ENCODE results near the gene PDZRN3.

Gene PDZRN3

GRCh38 chr3:73449774-73450173 is 175.0 kb downstream of the PDZRN3 start:
- no peak overlapping the region for H3K27ac ChIP-seq (ENCODE audit: low read length)
- H3K4me1 ChIP-seq (ENCODE audit: control insufficient read depth in 1 of 2, insufficient read depth in 2 of 2, low read length in 2 of 2) = peaks cover 4 to 25% of the 10 kb centered on the region in 2 donors
- no peaks in the 10 kb centered on the region for H3K9me3 ChIP-seq (ENCODE audit: control insufficient read depth in 1 of 2, low read length in 2 of 2)
- no peak overlapping the region for H3K4me3 ChIP-seq (ENCODE audit: low read depth in 1 of 2, low read length in 2 of 2)
- no peaks in the 10 kb centered on the region for H3K27me3 ChIP-seq (ENCODE audit: low read depth, low read length)
- H3K36me3 ChIP-seq (ENCODE audit: control insufficient read depth in 1 of 2, insufficient read depth in 2 of 2, low read length in 2 of 2) = no peaks in the 10 kb centered on the region

- H3K4me3 ChIP-seq (ENCODE audit: low read depth in 1 of 2, low read length in 2 of 2) = no peak overlapping the region
- H3K27ac ChIP-seq (ENCODE audit: low read length) = no peak overlapping the region
- peaks cover 4 to 21% of the 10 kb centered on the region in 2 donors for H3K4me1 ChIP-seq (ENCODE audit: control insufficient read depth in 1 of 2, insufficient read depth in 2 of 2, low read length in 2 of 2)
Observed at GRCh38 chr3:73448761-73449301, 175.9 kb downstream of the PDZRN3 start.

GRCh38 chr3:73448041-73448440 is 176.7 kb downstream of the PDZRN3 start:
- H3K27me3 ChIP-seq (ENCODE audit: low read depth, low read length) = no peaks in the 10 kb centered on the region
- H3K4me1 ChIP-seq (ENCODE audit: control insufficient read depth in 1 of 2, insufficient read depth in 2 of 2, low read length in 2 of 2) = peaks cover 4 to 18% of the 10 kb centered on the region in 2 donors
- H3K9me3 ChIP-seq (ENCODE audit: control insufficient read depth in 1 of 2, low read length in 2 of 2) = no peaks in the 10 kb centered on the region
- H3K27ac ChIP-seq (ENCODE audit: low read length) = no peak overlapping the region
- no peaks in the 10 kb centered on the region for H3K36me3 ChIP-seq (ENCODE audit: control insufficient read depth in 1 of 2, insufficient read depth in 2 of 2, low read length in 2 of 2)
- no peak overlapping the region for H3K4me3 ChIP-seq (ENCODE audit: low read depth in 1 of 2, low read length in 2 of 2)

More at GRCh38 chr3:73448761-73449301, 175.9 kb downstream of the PDZRN3 start:
- no peaks in the 10 kb centered on the region for H3K27me3 ChIP-seq (ENCODE audit: low read depth, low read length)
- no peaks in the 10 kb centered on the region for H3K9me3 ChIP-seq (ENCODE audit: control insufficient read depth in 1 of 2, low read length in 2 of 2)
- H3K36me3 ChIP-seq (ENCODE audit: control insufficient read depth in 1 of 2, insufficient read depth in 2 of 2, low read length in 2 of 2) = no peaks in the 10 kb centered on the region

GRCh38 chr3:73447111-73447510 is 177.6 kb downstream of the PDZRN3 start:
- Histone ChIP-seq H3K36me3 (ENCODE audit: control insufficient read depth in 1 of 2, insufficient read depth in 2 of 2, low read length in 2 of 2) (no peaks in the 10 kb centered on the region), H3K9me3 (ENCODE audit: control insufficient read depth in 1 of 2, low read length in 2 of 2) (no peaks in the 10 kb centered on the region), H3K27ac (ENCODE audit: low read length) (no peak overlapping the region), H3K27me3 (ENCODE audit: low read depth, low read length) (no peaks in the 10 kb centered on the region), H3K4me1 (ENCODE audit: control insufficient read depth in 1 of 2, insufficient read depth in 2 of 2, low read length in 2 of 2) (peaks cover 4 to 18% of the 10 kb centered on the region in 2 donors), H3K4me3 (ENCODE audit: low read depth in 1 of 2, low read length in 2 of 2) (no peak overlapping the region)

GRCh38 chr3:73446467-73447110 is 178.2 kb downstream of the PDZRN3 start:
- peaks cover 4 to 18% of the 10 kb centered on the region in 2 donors for H3K4me1 ChIP-seq (ENCODE audit: control insufficient read depth in 1 of 2, insufficient read depth in 2 of 2, low read length in 2 of 2)
- no peaks in the 10 kb centered on the region for H3K9me3 ChIP-seq (ENCODE audit: control insufficient read depth in 1 of 2, low read length in 2 of 2)
- H3K27me3 ChIP-seq (ENCODE audit: low read depth, low read length) = no peaks in the 10 kb centered on the region
- no peak overlapping the region for H3K27ac ChIP-seq (ENCODE audit: low read length)
- H3K36me3 ChIP-seq (ENCODE audit: control insufficient read depth in 1 of 2, insufficient read depth in 2 of 2, low read length in 2 of 2) = no peaks in the 10 kb centered on the region
- H3K4me3 ChIP-seq (ENCODE audit: low read depth in 1 of 2, low read length in 2 of 2) = no peak overlapping the region

- peaks cover 0 to 12% of the 10 kb centered on the region in 2 donors for H3K4me1 ChIP-seq (ENCODE audit: control insufficient read depth in 1 of 2, insufficient read depth in 2 of 2, low read length in 2 of 2)
- no peak overlapping the region for H3K27ac ChIP-seq (ENCODE audit: low read length)
- no peaks in the 10 kb centered on the region for H3K9me3 ChIP-seq (ENCODE audit: control insufficient read depth in 1 of 2, low read length in 2 of 2)
- no peak overlapping the region for H3K4me3 ChIP-seq (ENCODE audit: low read depth in 1 of 2, low read length in 2 of 2)
- no peaks in the 10 kb centered on the region for H3K27me3 ChIP-seq (ENCODE audit: low read depth, low read length)
- H3K36me3 ChIP-seq (ENCODE audit: control insufficient read depth in 1 of 2, insufficient read depth in 2 of 2, low read length in 2 of 2) = no peaks in the 10 kb centered on the region
Observed at GRCh38 chr3:73442886-73443285, 181.9 kb downstream of the PDZRN3 start.

GRCh38 chr3:73442152-73442551 is 182.6 kb downstream of the PDZRN3 start:
- no peaks in the 10 kb centered on the region for H3K9me3 ChIP-seq (ENCODE audit: control insufficient read depth in 1 of 2, low read length in 2 of 2)
- no peak overlapping the region for H3K4me3 ChIP-seq (ENCODE audit: low read depth in 1 of 2, low read length in 2 of 2)
- H3K27me3 ChIP-seq (ENCODE audit: low read depth, low read length) = no peaks in the 10 kb centered on the region
- peaks cover 0 to 16% of the 10 kb centered on the region in 2 donors for H3K4me1 ChIP-seq (ENCODE audit: control insufficient read depth in 1 of 2, insufficient read depth in 2 of 2, low read length in 2 of 2)
- H3K36me3 ChIP-seq (ENCODE audit: control insufficient read depth in 1 of 2, insufficient read depth in 2 of 2, low read length in 2 of 2) = no peaks in the 10 kb centered on the region
- no peak overlapping the region for H3K27ac ChIP-seq (ENCODE audit: low read length)

- Histone ChIP-seq H3K9me3 (ENCODE audit: control insufficient read depth in 1 of 2, low read length in 2 of 2) (no peaks in the 10 kb centered on the region), H3K27me3 (ENCODE audit: low read depth, low read length) (no peaks in the 10 kb centered on the region), H3K4me1 (ENCODE audit: control insufficient read depth in 1 of 2, insufficient read depth in 2 of 2, low read length in 2 of 2) (peaks cover 0 to 37% of the 10 kb centered on the region in 2 donors), H3K36me3 (ENCODE audit: control insufficient read depth in 1 of 2, insufficient read depth in 2 of 2, low read length in 2 of 2) (no peaks in the 10 kb centered on the region), H3K27ac (ENCODE audit: low read length) (peak overlapping the region; percentile 17), H3K4me3 (ENCODE audit: low read depth in 1 of 2, low read length in 2 of 2) (no peak overlapping the region)
Observed at GRCh38 chr3:73437828-73438227, 186.9 kb downstream of the PDZRN3 start.

- Histone ChIP-seq H3K36me3 (ENCODE audit: control insufficient read depth in 1 of 2, insufficient read depth in 2 of 2, low read length in 2 of 2) (no peaks in the 10 kb centered on the region), H3K9me3 (ENCODE audit: control insufficient read depth in 1 of 2, low read length in 2 of 2) (no peaks in the 10 kb centered on the region), H3K27ac (ENCODE audit: low read length) (no peak overlapping the region), H3K27me3 (ENCODE audit: low read depth, low read length) (no peaks in the 10 kb centered on the region), H3K4me1 (ENCODE audit: control insufficient read depth in 1 of 2, insufficient read depth in 2 of 2, low read length in 2 of 2) (peaks cover 0 to 56% of the 10 kb centered on the region in 2 donors), H3K4me3 (ENCODE audit: low read depth in 1 of 2, low read length in 2 of 2) (no peak overlapping the region)
Observed at GRCh38 chr3:73435055-73435454, 189.7 kb downstream of the PDZRN3 start.

GRCh38 chr3:73433687-73434086 is 191.1 kb downstream of the PDZRN3 start:
- peak overlapping the region in 1 of 2 donors; percentile 57 for H3K4me3 ChIP-seq (ENCODE audit: low read depth in 1 of 2, low read length in 2 of 2)
- peaks cover 0 to 63% of the 10 kb centered on the region in 2 donors for H3K4me1 ChIP-seq (ENCODE audit: control insufficient read depth in 1 of 2, insufficient read depth in 2 of 2, low read length in 2 of 2)
- H3K27me3 ChIP-seq (ENCODE audit: low read depth, low read length) = no peaks in the 10 kb centered on the region
- H3K27ac ChIP-seq (ENCODE audit: low read length) = no peak overlapping the region
- H3K36me3 ChIP-seq (ENCODE audit: control insufficient read depth in 1 of 2, insufficient read depth in 2 of 2, low read length in 2 of 2) = no peaks in the 10 kb centered on the region
- no peaks in the 10 kb centered on the region for H3K9me3 ChIP-seq (ENCODE audit: control insufficient read depth in 1 of 2, low read length in 2 of 2)

GRCh38 chr3:73433079-73433478 is 191.7 kb downstream of the PDZRN3 start:
- Histone ChIP-seq H3K27ac (ENCODE audit: low read length) (no peak overlapping the region), H3K4me3 (ENCODE audit: low read depth in 1 of 2, low read length in 2 of 2) (peak overlapping the region in 1 of 2 donors; percentile 57), H3K27me3 (ENCODE audit: low read depth, low read length) (no peaks in the 10 kb centered on the region)

GRCh38 chr3:73432706-73433032 is 192.1 kb downstream of the PDZRN3 start:
- Histone ChIP-seq H3K9me3 (ENCODE audit: control insufficient read depth in 1 of 2, low read length in 2 of 2) (no peaks in the 10 kb centered on the region), H3K4me3 (ENCODE audit: low read depth in 1 of 2, low read length in 2 of 2) (peak overlapping the region in 1 of 2 donors; percentile 57), H3K27ac (ENCODE audit: low read length) (no peak overlapping the region), H3K27me3 (ENCODE audit: low read depth, low read length) (no peaks in the 10 kb centered on the region), H3K4me1 (ENCODE audit: control insufficient read depth in 1 of 2, insufficient read depth in 2 of 2, low read length in 2 of 2) (peaks cover 0 to 61% of the 10 kb centered on the region in 2 donors), H3K36me3 (ENCODE audit: control insufficient read depth in 1 of 2, insufficient read depth in 2 of 2, low read length in 2 of 2) (no peaks in the 10 kb centered on the region)

More at GRCh38 chr3:73433079-73433478, 191.7 kb downstream of the PDZRN3 start:
- Histone ChIP-seq H3K9me3 (ENCODE audit: control insufficient read depth in 1 of 2, low read length in 2 of 2) (no peaks in the 10 kb centered on the region), H3K4me1 (ENCODE audit: control insufficient read depth in 1 of 2, insufficient read depth in 2 of 2, low read length in 2 of 2) (peaks cover 0 to 61% of the 10 kb centered on the region in 2 donors), H3K36me3 (ENCODE audit: control insufficient read depth in 1 of 2, insufficient read depth in 2 of 2, low read length in 2 of 2) (no peaks in the 10 kb centered on the region)

All from muscle layer of duodenum (tissue), 2 donors.